Suprapubic skin (tissue), 4 donors: Measurements from ENCODE around the gene STK38L.

Experiments used
- EP300 ChIP-seq: sonication (generic); formaldehyde crosslinking; IDR thresholded peaks from one replicate; pipeline ENCODE4 v1.6.1; 2017; ENCODE audit warnings: antibody characterized with exemption
- POLR2AphosphoS5 ChIP-seq, 3 donors: sonication (generic); formaldehyde crosslinking; IDR thresholded peaks; one replicate each; pipeline ENCODE4 v1.6.1; 2017; ENCODE audit warnings: antibody characterized with exemption in 3 of 3
- TF ChIP-seq, protein P1 (sequence below), 2 donors: fragments of 200-600 bp in 1 of 2; fragments of 450-650 bp in 1 of 2; sonication (generic) in 1 of 2; IDR thresholded peaks; one replicate each; pipeline ENCODE4 v1.5.1; 2016 to 2019; ENCODE audit warnings: antibody characterized with exemption in 2 of 2, mild to moderate bottlenecking in 1 of 2, moderate library complexity in 1 of 2

DNA sequence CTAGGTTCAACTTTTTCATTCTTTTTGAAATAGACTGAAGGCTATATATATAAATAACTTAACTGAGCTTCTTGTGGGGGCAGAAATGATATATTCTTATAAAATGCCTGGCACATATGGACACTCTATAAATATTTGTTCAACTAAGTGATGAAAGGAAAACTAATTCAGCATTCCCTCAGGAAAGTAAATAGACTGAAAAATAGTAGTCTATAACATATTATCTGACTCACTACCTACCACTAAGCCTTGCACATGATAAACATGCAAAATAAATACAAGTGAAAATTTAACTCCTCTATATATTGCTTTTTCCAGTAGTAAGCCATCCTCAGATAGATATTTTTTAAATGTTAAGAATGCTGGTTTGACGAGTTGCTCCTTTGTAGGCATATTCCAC, 72.9 kb downstream of the STK38L start:
- TF ChIP-seq, protein P1, sequence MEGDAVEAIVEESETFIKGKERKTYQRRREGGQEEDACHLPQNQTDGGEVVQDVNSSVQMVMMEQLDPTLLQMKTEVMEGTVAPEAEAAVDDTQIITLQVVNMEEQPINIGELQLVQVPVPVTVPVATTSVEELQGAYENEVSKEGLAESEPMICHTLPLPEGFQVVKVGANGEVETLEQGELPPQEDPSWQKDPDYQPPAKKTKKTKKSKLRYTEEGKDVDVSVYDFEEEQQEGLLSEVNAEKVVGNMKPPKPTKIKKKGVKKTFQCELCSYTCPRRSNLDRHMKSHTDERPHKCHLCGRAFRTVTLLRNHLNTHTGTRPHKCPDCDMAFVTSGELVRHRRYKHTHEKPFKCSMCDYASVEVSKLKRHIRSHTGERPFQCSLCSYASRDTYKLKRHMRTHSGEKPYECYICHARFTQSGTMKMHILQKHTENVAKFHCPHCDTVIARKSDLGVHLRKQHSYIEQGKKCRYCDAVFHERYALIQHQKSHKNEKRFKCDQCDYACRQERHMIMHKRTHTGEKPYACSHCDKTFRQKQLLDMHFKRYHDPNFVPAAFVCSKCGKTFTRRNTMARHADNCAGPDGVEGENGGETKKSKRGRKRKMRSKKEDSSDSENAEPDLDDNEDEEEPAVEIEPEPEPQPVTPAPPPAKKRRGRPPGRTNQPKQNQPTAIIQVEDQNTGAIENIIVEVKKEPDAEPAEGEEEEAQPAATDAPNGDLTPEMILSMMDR (IDR thresholded peaks at IDR 0.05): no peak
- TF ChIP-seq POLR2AphosphoS5 (IDR thresholded peaks at IDR 0.05) (no peak), EP300 (no peak)
